Mammary epithelial cell (primary cell): Measurements from ENCODE around the gene CBX1.

Experiments
- CTCF ChIP-seq, 2 donors: IDR thresholded peaks in 1 of 2; conservative IDR thresholded peaks in 1 of 2; 2 replicates each; pipeline ENCODE4 v1.5.1; 2011 to 2012; ENCODE audit warnings: inconsistent platforms in 2 of 2, low read length in 2 of 2, mild to moderate bottlenecking in 2 of 2, control low read depth in 1 of 2, low read depth in 1 of 2; ENCODE audit not compliant: insufficient read depth in 1 of 2; ENCODE audit errors: extremely low read depth in 1 of 2
- EZH2 ChIP-seq: IDR thresholded peaks from 2 replicates; pipeline ENCODE4 v1.6.1; 2012; ENCODE audit warnings: low read length, inconsistent platforms, borderline replicate concordance

- TF ChIP-seq CTCF (conservative IDR thresholded peaks at IDR 0.05 in 1 of 2, IDR thresholded peaks at IDR 0.05 in 1 of 2; ENCODE audit: extremely low read depth in 1 of 2, insufficient read depth in 1 of 2, low read depth in 1 of 2, low read length in 2 of 2) (peak in 1 of 2 donors; percentile 63), EZH2 (no peak)
Measured at GRCh38 chr17:48023400-48024148, 77.7 kb downstream of the CBX1 start.
